Right lobe of liver (tissue), 6 donors: ENCODE data around the gene TTC23. TPM values are rescaled to one million over a fixed set of nuclear protein-coding genes. Genes with fewer than 3 reads are reported as not detected.
A peak's percentile ranks its signal among the peaks of the same experiment; 100 is the strongest.

Source experiments
- ATAC-seq, 4 donors: fragments of 200-7000 bp; cut with Tn5 transposase; one replicate each; pipeline ENCODE4 v1.9.1; 2020; ENCODE audit warnings: mild to moderate bottlenecking in 4 of 4, moderate library complexity in 4 of 4
- DNase-seq, 3 donors: peaks; one replicate each; pipeline ENCODE4 v3.0.0-alpha.2; 2020
- H3K27ac ChIP-seq, 3 donors: fragments of 200-600 bp; one replicate each; pipeline ENCODE4 v1.8.0; 2022
- H3K27me3 ChIP-seq, 2 donors: fragments of 200-600 bp; one replicate each; pipeline ENCODE4 v1.8.0; 2022
- H3K36me3 ChIP-seq, 4 donors: fragments of 200-600 bp; sonication (generic) in 1 of 4; one replicate each; pipeline versions ENCODE4 v1.5.1 to v1.8.0; 2017 to 2022; ENCODE audit warnings: control low read depth in 1 of 4
- H3K4me1 ChIP-seq, 4 donors: fragments of 200-600 bp; sonication (generic) in 1 of 4; one replicate each; pipeline versions ENCODE4 v1.5.1 to v1.8.0; 2017 to 2022; ENCODE audit warnings: control low read depth in 1 of 4
- H3K4me3 ChIP-seq, 3 donors: fragments of 200-600 bp; one replicate each; pipeline ENCODE4 v1.8.0; 2022
- H3K9me3 ChIP-seq, 4 donors: fragments of 200-600 bp; sonication (generic) in 1 of 4; one replicate each; pipeline versions ENCODE4 v1.5.1 to v1.8.0; 2017 to 2022; ENCODE audit warnings: control low read depth in 1 of 4
- CTCF ChIP-seq, 4 donors: fragments of 200-600 bp in 3 of 4; fragments of 450-650 bp in 1 of 4; IDR thresholded peaks; one replicate each; pipeline versions ENCODE4 v1.5.1 to v1.8.0; 2016 to 2022; ENCODE audit warnings: antibody characterized with exemption in 4 of 4, mild to moderate bottlenecking in 2 of 4
- POLR2A ChIP-seq: fragments of 450-650 bp; IDR thresholded peaks from one replicate; pipeline ENCODE4 v1.6.1; 2017; ENCODE audit warnings: antibody characterized with exemption, mild to moderate bottlenecking
- WGBS: methylation state at CpG from one replicate; pipeline ENCODE4 v1.1.6; 2018; ENCODE audit warnings: low coverage, low lambda C conversion rate; ENCODE audit not compliant: insufficient coverage; ENCODE audit errors: missing lambda C conversion rate; 5-methylcytosine and 5-hydroxymethylcytosine counted together
- intact Hi-C, 2 donors: fragments of 100-400 bp; cut with DNase I; formaldehyde crosslinking; loops; one replicate each; pipeline versions ENCODE4 v1.11.2 to v1.14.1; 2022
- long read RNA-seq: library from polyadenylated mRNA; unstranded; transcript quantifications from one replicate; pipeline ENCODE4 v2.0.0, GENCODE V29; 2019
- total RNA-seq, 6 experiments: library from RNA; depleted of rRNA in 2 of 6; stranded (reverse); fragments of >200 nt in 2 of 6; fragmentation: NEBNext Ultra II Directional in 3 of 6; extraction: Animal tissue kit (Norgen Biotek cat#: 25700) in 3 of 6; gene quantifications; one replicate each; pipeline versions ENCODE4 v1.1.0 to v1.2.4, GENCODE V29; 2016 to 2023
- donor health status: DM: no; HTN: yes; CAD: no.
- donor health status: DM: no; HTN: no; CAD: no.
- donor health status: DM: no; HTN: no; CAD: no.
- donor health status: DM: no; HTN: yes; CAD: no.
- donor health status: DM: no; HTN: yes; CAD: no.

Gene TTC23
- 10 to 100 TPM in 3 of 6 experiments, 1 to 10 TPM in 3; 6.1 to 18.4 (median 9.1) TPM for total RNA-seq
- long read RNA-seq = 0 reads

GRCh38 chr15:99249270-99249841 is at the start of gene TTC23:
Gene TTC23, minus strand, starts transcription at chr15:99249581. Its CDS starts 20,869 bp downstream, at chr15:99228712.
- peaks cover 0 to 37% (median 4%) of the 10 kb centered on the region in 4 donors for H3K4me1 ChIP-seq
- H3K27me3 ChIP-seq = no peaks in the 10 kb centered on the region
- peak; percentile 62 for TF ChIP-seq POLR2A
- TF ChIP-seq CTCF (IDR thresholded peaks at IDR 0.05) = no peak
- peaks cover 0 to 2% (median 0%) of the 10 kb centered on the region in 4 donors for H3K36me3 ChIP-seq
- no peaks in the 10 kb centered on the region for H3K9me3 ChIP-seq
- DNase-seq (peak in 1 of 3 donors; percentile 58), ATAC-seq (peak; percentile 27 to 47 (median 42))
- peak within 1 kb of the TSS; percentile 73 to 85 (median 82) for H3K27ac ChIP-seq
- H3K4me3 ChIP-seq = peak within 1 kb of the TSS; percentile 23 to 74 (median 60)
- intact Hi-C loops = no loop called here
- WGBS = 3% methylated on average over 14 of the region's 14 CpGs

- H3K4me3 ChIP-seq = no peak overlapping the region
- no peak for ATAC-seq
- H3K27ac ChIP-seq = peak overlapping the region in 2 of 3 donors; percentile 8 to 32
- TF ChIP-seq CTCF (IDR thresholded peaks at IDR 0.05) (no peak), POLR2A (no peak)
- H3K27me3 ChIP-seq = no peaks in the 10 kb centered on the region
- H3K4me1 ChIP-seq = peaks cover 0 to 11% (median 5%) of the 10 kb centered on the region in 4 donors
- no peak for DNase-seq
- H3K36me3 ChIP-seq = no peaks in the 10 kb centered on the region
- intact Hi-C loops = no loop called here
- WGBS = 89% methylated on average over 2 of the region's 2 CpGs
- no peaks in the 10 kb centered on the region for H3K9me3 ChIP-seq
Observed at GRCh38 chr15:99296386-99296785, 47.0 kb upstream of the TTC23 start.

- ATAC-seq (peak; percentile 85 to 93 (median 90)), DNase-seq (no peak)
- H3K27me3 ChIP-seq = no peaks in the 10 kb centered on the region
- no peak overlapping the region for H3K4me3 ChIP-seq
- TF ChIP-seq POLR2A (no peak), CTCF (IDR thresholded peaks at IDR 0.05) (no peak)
- H3K36me3 ChIP-seq = no peaks in the 10 kb centered on the region
- no peaks in the 10 kb centered on the region for H3K9me3 ChIP-seq
- H3K4me1 ChIP-seq = peaks cover 0 to 11% (median 5%) of the 10 kb centered on the region in 4 donors
- intact Hi-C loops = no loop called here
- H3K27ac ChIP-seq = peak overlapping the region in 2 of 3 donors; percentile 8 to 32
Observed at GRCh38 chr15:99295840-99296239, 46.5 kb upstream of the TTC23 start.

- TF ChIP-seq CTCF (IDR thresholded peaks at IDR 0.05) (no peak), POLR2A (no peak)
- Histone ChIP-seq H3K27me3 (no peaks in the 10 kb centered on the region), H3K4me1 (peaks cover 0 to 11% (median 5%) of the 10 kb centered on the region in 4 donors), H3K36me3 (peaks cover 0 to 6% (median 0%) of the 10 kb centered on the region in 4 donors), H3K4me3 (no peak overlapping the region), H3K27ac (no peak overlapping the region), H3K9me3 (no peaks in the 10 kb centered on the region)
- intact Hi-C loops = no loop called here
- no peak for DNase-seq
- ATAC-seq = no peak
Observed at GRCh38 chr15:99291643-99292042, 42.3 kb upstream of the TTC23 start.

- H3K27me3 ChIP-seq = no peaks in the 10 kb centered on the region
- DNase-seq (no peak), ATAC-seq (no peak)
- no peaks in the 10 kb centered on the region for H3K9me3 ChIP-seq
- no peak overlapping the region for H3K4me3 ChIP-seq
- TF ChIP-seq POLR2A (no peak), CTCF (IDR thresholded peaks at IDR 0.05) (no peak)
- H3K27ac ChIP-seq = no peak overlapping the region
- intact Hi-C loops = no loop called here
- H3K36me3 ChIP-seq = peaks cover 0 to under 1% (median 0%) of the 10 kb centered on the region in 4 donors
- no peaks in the 10 kb centered on the region for H3K4me1 ChIP-seq
Observed at GRCh38 chr15:99283717-99284116, 34.3 kb upstream of the TTC23 start.
